ENCODE data around the gene MYO16.

MYO16 gene

GRCh38 chr13:108933061-108933460 lies 303.6 kb downstream of the MYO16 start:
- H3K27me3 ChIP-seq (ENCODE audit: control insufficient read depth, insufficient read depth, low read length, poor library complexity, severe bottlenecking), result no peaks in the 10 kb centered on the region
- no peaks in the 10 kb centered on the region for H3K9me3 ChIP-seq (ENCODE audit: control insufficient read depth, low read length)
- no peaks in the 10 kb centered on the region for H3K36me3 ChIP-seq (ENCODE audit: control insufficient read depth, insufficient read depth, low read length)
- H3K4me1 ChIP-seq (ENCODE audit: control insufficient read depth, insufficient read depth, low read length), result no peaks in the 10 kb centered on the region
- H3K4me3 ChIP-seq (ENCODE audit: insufficient read depth, low read depth, low read length), result no peak overlapping the region
- H3K27ac ChIP-seq (ENCODE audit: insufficient read depth, low read depth, low read length, poor library complexity, severe bottlenecking), result no peak overlapping the region

DNA sequence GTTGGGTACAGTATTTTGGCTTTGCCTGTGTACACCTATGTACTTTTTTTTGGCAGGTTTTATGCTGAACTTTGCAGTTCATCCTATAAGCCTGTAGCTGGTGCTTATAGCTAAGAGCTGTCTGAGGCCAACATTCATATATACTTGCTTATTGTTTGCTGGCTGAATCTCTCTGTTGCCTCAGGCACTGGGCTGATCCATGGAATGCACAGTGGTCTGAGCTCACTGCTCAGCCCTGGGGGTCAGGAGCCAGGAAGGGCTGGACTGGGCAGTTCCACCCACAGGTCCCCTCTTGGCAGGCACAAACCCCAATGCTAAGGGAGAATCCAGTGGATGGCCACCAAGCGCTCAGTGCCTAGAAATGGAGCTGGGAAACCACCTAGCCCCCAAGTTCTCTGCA lies 308.7 kb downstream of the MYO16 start:
- H3K4me3 ChIP-seq (ENCODE audit: insufficient read depth, low read depth, low read length), result no peak overlapping the region
- no peaks in the 10 kb centered on the region for H3K4me1 ChIP-seq (ENCODE audit: control insufficient read depth, insufficient read depth, low read length)
- WGBS, 2 experiments, result 100% methylated on average over 1 of the region's 1 CpG

DNA sequence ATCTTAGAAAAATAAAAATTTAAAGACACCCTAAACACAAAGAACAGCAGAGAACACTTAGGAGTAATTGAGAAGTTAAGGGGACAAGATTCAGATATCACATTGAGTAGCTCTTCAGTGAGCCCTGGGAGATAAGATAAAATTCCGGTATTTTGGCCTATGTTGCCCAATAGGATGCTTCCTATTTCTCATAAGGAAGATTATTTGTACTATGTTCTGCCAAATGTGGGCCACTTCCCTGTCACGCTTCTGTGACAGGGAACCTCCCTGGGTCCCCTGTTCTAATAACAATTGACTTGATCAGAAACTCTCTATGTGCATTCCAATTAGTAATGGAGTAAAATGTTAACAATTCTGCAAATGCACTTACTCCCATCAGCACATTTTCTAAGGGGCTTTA lies 310.7 kb downstream of the MYO16 start:
- Histone ChIP-seq H3K4me3 (ENCODE audit: insufficient read depth, low read depth, low read length) (no peak overlapping the region), H3K27ac (ENCODE audit: insufficient read depth, low read depth, low read length, poor library complexity, severe bottlenecking) (no peak overlapping the region), H3K9me3 (ENCODE audit: control insufficient read depth, low read length) (no peaks in the 10 kb centered on the region), H3K36me3 (ENCODE audit: control insufficient read depth, insufficient read depth, low read length) (no peaks in the 10 kb centered on the region), H3K27me3 (ENCODE audit: control insufficient read depth, insufficient read depth, low read length, poor library complexity, severe bottlenecking) (no peaks in the 10 kb centered on the region), H3K4me1 (ENCODE audit: control insufficient read depth, insufficient read depth, low read length) (no peaks in the 10 kb centered on the region)
- WGBS, 2 experiments, result 88 to 94% methylated on average over 2 of the region's 2 CpGs

More for the DNA sequence above, 308.7 kb downstream of the MYO16 start:
- Histone ChIP-seq H3K27ac (ENCODE audit: insufficient read depth, low read depth, low read length, poor library complexity, severe bottlenecking) (no peak overlapping the region), H3K9me3 (ENCODE audit: control insufficient read depth, low read length) (no peaks in the 10 kb centered on the region), H3K36me3 (ENCODE audit: control insufficient read depth, insufficient read depth, low read length) (no peaks in the 10 kb centered on the region), H3K27me3 (ENCODE audit: control insufficient read depth, insufficient read depth, low read length, poor library complexity, severe bottlenecking) (no peaks in the 10 kb centered on the region)

DNA sequence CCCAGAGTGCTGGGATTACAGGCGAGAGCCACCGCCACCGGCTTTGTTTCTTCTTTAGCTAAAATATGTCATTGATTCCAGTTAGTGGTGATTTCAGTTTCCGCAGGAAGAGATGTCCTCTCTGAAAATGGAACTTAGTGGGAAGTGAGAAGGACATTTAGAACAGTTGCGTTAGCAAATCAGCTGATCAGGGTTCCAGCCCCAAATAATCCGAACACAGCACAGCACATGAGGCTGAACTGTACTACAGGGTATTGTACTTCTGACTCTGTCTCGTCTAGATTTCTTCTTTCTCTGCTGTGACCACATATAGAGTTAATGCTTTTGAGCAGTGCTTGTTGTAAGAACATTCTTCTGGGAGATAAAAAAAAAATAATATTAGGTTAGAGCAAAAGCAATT lies 314.4 kb downstream of the MYO16 start:
- Histone ChIP-seq H3K4me3 (ENCODE audit: insufficient read depth, low read depth, low read length) (no peak overlapping the region), H3K9me3 (ENCODE audit: control insufficient read depth, low read length) (no peaks in the 10 kb centered on the region), H3K27ac (ENCODE audit: insufficient read depth, low read depth, low read length, poor library complexity, severe bottlenecking) (no peak overlapping the region), H3K4me1 (ENCODE audit: control insufficient read depth, insufficient read depth, low read length) (no peaks in the 10 kb centered on the region), H3K27me3 (ENCODE audit: control insufficient read depth, insufficient read depth, low read length, poor library complexity, severe bottlenecking) (no peaks in the 10 kb centered on the region), H3K36me3 (ENCODE audit: control insufficient read depth, insufficient read depth, low read length) (no peaks in the 10 kb centered on the region)
- 92 to 95% methylated on average over 7 of the region's 7 CpGs for WGBS, 2 experiments

GRCh38 chr13:108944760-108945159 lies 315.3 kb downstream of the MYO16 start:
- no peak overlapping the region for H3K4me3 ChIP-seq (ENCODE audit: insufficient read depth, low read depth, low read length)
- no peak overlapping the region for H3K27ac ChIP-seq (ENCODE audit: insufficient read depth, low read depth, low read length, poor library complexity, severe bottlenecking)
- H3K4me1 ChIP-seq (ENCODE audit: control insufficient read depth, insufficient read depth, low read length), result no peaks in the 10 kb centered on the region
- H3K9me3 ChIP-seq (ENCODE audit: control insufficient read depth, low read length), result no peaks in the 10 kb centered on the region
- H3K36me3 ChIP-seq (ENCODE audit: control insufficient read depth, insufficient read depth, low read length), result no peaks in the 10 kb centered on the region
- no peaks in the 10 kb centered on the region for H3K27me3 ChIP-seq (ENCODE audit: control insufficient read depth, insufficient read depth, low read length, poor library complexity, severe bottlenecking)
- WGBS, 2 experiments, result 98 to 100% methylated on average over 2 to 4 of the region's 4 CpGs

GRCh38 chr13:108947551-108948030 lies 318.2 kb downstream of the MYO16 start:
- Histone ChIP-seq H3K27me3 (ENCODE audit: control insufficient read depth, insufficient read depth, low read length, poor library complexity, severe bottlenecking) (no peaks in the 10 kb centered on the region), H3K4me3 (ENCODE audit: insufficient read depth, low read depth, low read length) (no peak overlapping the region), H3K27ac (ENCODE audit: insufficient read depth, low read depth, low read length, poor library complexity, severe bottlenecking) (no peak overlapping the region), H3K4me1 (ENCODE audit: control insufficient read depth, insufficient read depth, low read length) (no peaks in the 10 kb centered on the region), H3K9me3 (ENCODE audit: control insufficient read depth, low read length) (no peaks in the 10 kb centered on the region), H3K36me3 (ENCODE audit: control insufficient read depth, insufficient read depth, low read length) (no peaks in the 10 kb centered on the region)
- WGBS, 2 experiments, result 93 to 97% methylated on average over 8 of the region's 8 CpGs

GRCh38 chr13:108948251-108948671 lies 318.9 kb downstream of the MYO16 start:
- no peak overlapping the region for H3K4me3 ChIP-seq (ENCODE audit: insufficient read depth, low read depth, low read length)
- no peaks in the 10 kb centered on the region for H3K27me3 ChIP-seq (ENCODE audit: control insufficient read depth, insufficient read depth, low read length, poor library complexity, severe bottlenecking)
- no peak overlapping the region for H3K27ac ChIP-seq (ENCODE audit: insufficient read depth, low read depth, low read length, poor library complexity, severe bottlenecking)
- H3K9me3 ChIP-seq (ENCODE audit: control insufficient read depth, low read length), result no peaks in the 10 kb centered on the region
- 91 to 96% methylated on average over 7 of the region's 7 CpGs for WGBS, 2 experiments
- H3K36me3 ChIP-seq (ENCODE audit: control insufficient read depth, insufficient read depth, low read length), result no peaks in the 10 kb centered on the region
- H3K4me1 ChIP-seq (ENCODE audit: control insufficient read depth, insufficient read depth, low read length), result no peaks in the 10 kb centered on the region

DNA sequence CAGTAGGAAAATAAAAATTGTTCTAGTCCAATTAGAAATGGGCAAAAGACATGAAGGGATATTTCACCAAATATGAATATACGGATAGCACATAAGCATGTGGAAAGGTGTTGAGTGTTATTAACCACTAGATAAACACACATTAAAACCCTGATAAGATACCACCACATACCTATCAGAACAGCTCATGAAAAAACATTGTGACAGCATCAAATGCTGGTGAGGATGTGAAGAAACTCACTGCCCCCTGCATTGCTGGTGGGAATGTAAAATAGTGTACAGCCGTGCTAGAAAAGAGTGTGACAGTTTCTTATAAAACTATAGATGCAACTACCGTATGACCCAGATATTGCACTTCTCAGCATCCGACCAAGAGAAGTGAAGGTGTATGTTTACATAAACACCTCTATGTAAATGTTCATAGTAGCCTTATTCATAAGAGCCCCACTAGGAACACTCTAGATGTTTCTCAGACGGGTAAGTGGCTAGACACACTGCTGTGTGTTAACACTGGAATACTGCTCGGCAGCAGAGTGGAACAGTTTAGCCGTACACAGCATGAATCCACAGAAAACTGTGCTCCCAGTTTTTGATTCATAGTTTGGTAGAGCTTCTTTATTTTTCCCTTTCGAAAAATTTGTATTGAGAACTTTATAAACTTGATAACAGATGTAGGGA lies 321.1 kb downstream of the MYO16 start:
- H3K27ac ChIP-seq (ENCODE audit: insufficient read depth, low read depth, low read length, poor library complexity, severe bottlenecking), result no peak overlapping the region
- no peaks in the 10 kb centered on the region for H3K36me3 ChIP-seq (ENCODE audit: control insufficient read depth, insufficient read depth, low read length)
- no peaks in the 10 kb centered on the region for H3K9me3 ChIP-seq (ENCODE audit: control insufficient read depth, low read length)
- H3K4me3 ChIP-seq (ENCODE audit: insufficient read depth, low read depth, low read length), result no peak overlapping the region
- 93 to 96% methylated on average over 5 to 8 of the region's 8 CpGs for WGBS, 2 experiments
- no peaks in the 10 kb centered on the region for H3K4me1 ChIP-seq (ENCODE audit: control insufficient read depth, insufficient read depth, low read length)
- no peaks in the 10 kb centered on the region for H3K27me3 ChIP-seq (ENCODE audit: control insufficient read depth, insufficient read depth, low read length, poor library complexity, severe bottlenecking)

DNA sequence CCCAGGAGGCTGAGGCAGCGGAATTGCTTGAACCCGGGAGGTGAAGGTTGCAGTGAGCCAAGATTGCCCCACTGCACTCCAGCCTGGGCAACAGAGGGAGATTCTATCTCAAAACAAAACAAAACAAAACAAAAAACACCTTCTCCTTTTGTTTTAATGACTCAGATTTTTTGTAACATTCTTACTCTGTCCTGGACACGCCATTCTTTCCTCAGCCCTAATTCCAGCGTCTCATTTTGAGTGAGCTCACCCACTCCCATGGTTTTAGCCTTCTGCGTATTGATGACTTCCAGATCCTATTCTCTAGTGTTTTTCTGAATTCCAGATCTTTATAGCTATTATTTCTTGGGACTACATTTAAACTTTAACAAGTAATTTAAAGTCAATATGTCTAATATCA lies 326.3 kb downstream of the MYO16 start:
- H3K9me3 ChIP-seq (ENCODE audit: control insufficient read depth, low read length), result no peaks in the 10 kb centered on the region
- H3K4me1 ChIP-seq (ENCODE audit: control insufficient read depth, insufficient read depth, low read length), result no peaks in the 10 kb centered on the region
- no peaks in the 10 kb centered on the region for H3K36me3 ChIP-seq (ENCODE audit: control insufficient read depth, insufficient read depth, low read length)
- 92 to 95% methylated on average over 4 to 5 of the region's 5 CpGs for WGBS, 2 experiments
- H3K4me3 ChIP-seq (ENCODE audit: insufficient read depth, low read depth, low read length), result no peak overlapping the region
- no peaks in the 10 kb centered on the region for H3K27me3 ChIP-seq (ENCODE audit: control insufficient read depth, insufficient read depth, low read length, poor library complexity, severe bottlenecking)
- H3K27ac ChIP-seq (ENCODE audit: insufficient read depth, low read depth, low read length, poor library complexity, severe bottlenecking), result no peak overlapping the region

- WGBS, 2 experiments, result 87 to 91% methylated on average over 11 of the region's 11 CpGs
- Histone ChIP-seq H3K4me1 (ENCODE audit: control insufficient read depth, insufficient read depth, low read length) (no peaks in the 10 kb centered on the region), H3K4me3 (ENCODE audit: insufficient read depth, low read depth, low read length) (no peak overlapping the region), H3K27me3 (ENCODE audit: control insufficient read depth, insufficient read depth, low read length, poor library complexity, severe bottlenecking) (no peaks in the 10 kb centered on the region), H3K36me3 (ENCODE audit: control insufficient read depth, insufficient read depth, low read length) (no peaks in the 10 kb centered on the region), H3K27ac (ENCODE audit: insufficient read depth, low read depth, low read length, poor library complexity, severe bottlenecking) (no peak overlapping the region), H3K9me3 (ENCODE audit: control insufficient read depth, low read length) (no peaks in the 10 kb centered on the region)
Observed at GRCh38 chr13:108957369-108958012, 328.1 kb downstream of the MYO16 start.

All from ectodermal cell (in vitro differentiated cells).